ENCODE data around the gene ZSCAN10. TPM values are rescaled to one million over a fixed set of nuclear protein-coding genes. Genes with fewer than 3 reads are reported as not detected.

The ZSCAN10 gene
- total and polyA plus RNA-seq, 2 experiments from 2014 or later: 217 to 519 TPM

GRCh38 chr16:3089717-3090592, 9.1 kb downstream of the ZSCAN10 start:
- Histone ChIP-seq H3F3A (replicated peaks; ENCODE audit: low read depth) (peaks cover 60% of the 10 kb centered on the region), H4K20me1 (replicated peaks; ENCODE audit: insufficient read depth) (peaks cover 46% of the 10 kb centered on the region), H3K9me2 (ENCODE audit: insufficient read depth) (no peaks in the 10 kb centered on the region), H3K79me2 (replicated peaks; ENCODE audit: insufficient read depth) (peaks cover 36% of the 10 kb centered on the region), H3K27me3 (ENCODE audit: insufficient read depth) (no peaks in the 10 kb centered on the region), H3K4me2 (no peak overlapping the region), H2AFZ (no peak overlapping the region), H3K27ac (ENCODE audit: low read depth) (no peak overlapping the region), H3K4me1 (ENCODE audit: insufficient read depth) (peaks cover 24% of the 10 kb centered on the region), H3K4me3 (no peak overlapping the region), H3K36me3 (ENCODE audit: insufficient read depth) (peaks cover 42% of the 10 kb centered on the region)
- no peak overlapping the region for H3K4me3 Mint-ChIP-seq
- no peaks in the 10 kb centered on the region for H3K9me3 Mint-ChIP-seq
- TF ChIP-seq JUNB (IDR thresholded peaks at IDR 0.05; ENCODE audit: unreplicated experiment) (no peak), REST (IDR thresholded peaks at IDR 0.05; ENCODE audit: unreplicated experiment) (no peak), ZNF114 (CRISPR knock-in tag; IDR thresholded peaks at IDR 0.05) (no peak), ZNF462 (CRISPR knock-in tag; IDR thresholded peaks at IDR 0.05) (no peak), EZH2phosphoT487 (IDR thresholded peaks at IDR 0.05; ENCODE audit: unreplicated experiment) (no peak), ZNF331 (CRISPR knock-in tag; IDR thresholded peaks at IDR 0.05; ENCODE audit: low read depth) (no peak), EZH2 (IDR thresholded peaks at IDR 0.05; ENCODE audit: low read depth, unreplicated experiment) (no peak), CREB1 (CRISPR knock-in tag; IDR thresholded peaks at IDR 0.05; ENCODE audit: low read depth) (no peak), STAT1 (IDR thresholded peaks at IDR 0.05; ENCODE audit: unreplicated experiment) (no peak), POLR2AphosphoS5 (IDR thresholded peaks at IDR 0.05; ENCODE audit: low read depth) (no peak), CTCF (conservative IDR thresholded peaks at IDR 0.05; ENCODE audit: low read depth in 2 of 2) (no peak), ETS1 (IDR thresholded peaks at IDR 0.05) (no peak), NANOG (IDR thresholded peaks at IDR 0.05; ENCODE audit: borderline replicate concordance) (no peak)
- no peak for DNase-seq (ENCODE audit: low spot score)
- peaks cover 31% of the 10 kb centered on the region for H3K27me3 Mint-ChIP-seq (ENCODE audit: insufficient read depth, low read depth, poor library complexity)
- peaks cover 35% of the 10 kb centered on the region for H3K4me1 Mint-ChIP-seq
- peaks cover 89% of the 10 kb centered on the region for H3K36me3 Mint-ChIP-seq (ENCODE audit: low read depth)
- no peak overlapping the region for H3K27ac Mint-ChIP-seq
- no peak for ATAC-seq

All from GM23338 (cell line).